A204.1 (cell line): ENCODE measurements around the gene PIK3AP1.

Experiments
- FAIRE-seq: peaks from 2 replicates; lab custom pipeline; 2012; peaks lifted over from hg19 to GRCh38; lab: Jason Lieb, UNC

Gene PIK3AP1

GRCh38 chr10:96671211-96671890 is 49.0 kb downstream of the PIK3AP1 start:
- no peak for FAIRE-seq

DNA sequence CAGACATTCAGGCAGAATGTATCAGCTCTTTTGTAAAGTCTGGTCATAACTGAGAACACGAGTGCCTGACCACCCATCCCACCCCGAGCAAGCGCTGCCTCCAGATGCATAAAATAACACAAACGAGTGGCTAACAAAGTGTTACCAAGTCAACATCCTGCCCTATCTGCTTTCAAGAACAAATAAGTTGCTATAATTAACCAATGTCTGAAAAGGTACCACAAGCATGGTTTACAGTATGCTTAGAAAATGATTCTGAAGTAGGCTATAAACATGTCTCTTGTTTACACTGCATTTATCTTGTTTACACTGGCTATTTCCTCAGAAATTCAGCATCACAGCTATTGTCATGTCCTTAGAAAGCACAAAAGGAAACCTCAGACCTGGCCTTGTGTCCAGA is 49.5 kb downstream of the PIK3AP1 start:
- no peak for FAIRE-seq

- no peak for FAIRE-seq
These were observed 52.9 kb downstream of the PIK3AP1 start for GRCh38 chr10:96667401-96667800.

DNA sequence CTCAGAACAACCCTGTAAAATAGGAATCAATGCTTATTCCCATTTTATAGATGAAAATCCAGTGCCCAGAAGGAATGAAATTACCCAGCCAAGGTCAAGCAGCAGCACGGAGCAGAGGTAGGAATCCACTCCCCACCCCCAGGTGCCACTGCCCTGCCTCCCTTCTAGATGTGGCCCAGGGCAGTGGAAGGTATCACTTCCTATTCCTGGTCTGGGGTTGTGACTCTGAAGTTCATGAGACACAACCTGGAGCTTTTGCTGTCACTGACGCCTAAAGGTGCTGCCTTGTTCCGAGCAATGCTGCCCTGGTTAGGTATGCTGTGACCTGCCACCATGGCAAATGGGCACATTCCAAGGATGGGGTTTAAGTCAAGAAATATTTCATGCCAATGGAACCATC is 53.6 kb downstream of the PIK3AP1 start:
- FAIRE-seq, result no peak

- FAIRE-seq, result no peak
These were observed 55.0 kb downstream of the PIK3AP1 start for GRCh38 chr10:96665306-96665705.

DNA sequence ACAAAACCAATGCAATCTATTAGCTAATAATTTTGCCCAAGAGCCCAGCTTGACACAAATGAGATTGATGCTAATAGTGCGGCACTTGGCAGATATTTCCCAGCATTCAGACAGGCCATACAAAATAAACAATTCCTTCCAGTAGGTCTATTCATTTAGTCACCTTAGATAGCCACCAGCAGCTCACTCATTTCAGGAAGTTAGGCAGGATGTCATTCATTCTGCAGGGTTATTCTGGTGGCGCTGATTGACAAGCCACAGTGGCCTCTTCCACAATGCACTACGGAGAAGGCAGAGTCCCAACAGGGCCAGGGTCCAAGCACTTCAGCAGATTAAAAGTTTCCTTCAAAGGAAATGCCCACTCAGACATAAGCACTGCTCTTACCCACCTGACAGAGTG is 55.8 kb downstream of the PIK3AP1 start:
- no peak for FAIRE-seq

GRCh38 chr10:96663797-96664196 is 56.5 kb downstream of the PIK3AP1 start:
- no peak for FAIRE-seq

- peak; percentile 71 for FAIRE-seq
These were observed 58.7 kb downstream of the PIK3AP1 start for GRCh38 chr10:96661632-96662031.

DNA sequence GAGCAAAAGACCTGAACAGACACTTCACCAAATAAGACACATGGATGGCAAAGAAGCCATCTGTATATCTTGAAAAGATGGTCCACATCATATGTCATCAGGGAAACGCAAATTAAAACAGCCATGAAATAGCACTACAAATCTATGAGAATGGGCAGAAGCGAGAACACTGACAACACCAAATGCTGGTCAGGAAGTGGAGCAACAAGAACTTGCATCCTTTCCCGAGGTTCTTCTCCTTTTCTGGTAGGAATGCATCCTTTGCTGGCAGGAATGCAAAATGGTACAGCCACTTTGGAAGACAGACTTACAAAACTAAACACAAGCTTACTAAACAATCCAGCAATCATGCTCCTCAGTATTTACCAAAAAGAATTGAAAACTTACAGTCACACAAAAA is 60.0 kb downstream of the PIK3AP1 start:
- FAIRE-seq, result no peak

DNA sequence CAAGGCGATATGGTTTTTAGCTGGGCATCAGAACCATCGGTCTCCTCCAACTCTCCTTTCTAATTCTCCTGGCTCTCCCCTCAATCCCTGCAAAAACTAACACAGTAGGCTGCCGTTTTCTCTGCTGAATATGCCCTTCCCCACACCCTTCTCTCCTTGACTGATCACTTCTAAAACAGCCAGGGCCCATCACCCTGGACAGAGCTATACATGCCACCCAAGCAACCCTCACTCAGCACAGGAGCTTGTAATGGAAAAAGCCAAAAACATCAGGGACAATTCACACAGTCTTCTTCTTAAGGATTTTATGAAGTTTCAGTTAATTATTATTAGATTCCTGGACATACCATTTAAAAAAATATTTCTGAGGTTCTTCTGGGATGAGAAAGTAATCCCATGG is 61.5 kb downstream of the PIK3AP1 start:
- FAIRE-seq, result no peak

GRCh38 chr10:96657385-96657784 is 62.9 kb downstream of the PIK3AP1 start:
- no peak for FAIRE-seq

- no peak for FAIRE-seq
These were observed 63.5 kb downstream of the PIK3AP1 start for GRCh38 chr10:96656839-96657238.

DNA sequence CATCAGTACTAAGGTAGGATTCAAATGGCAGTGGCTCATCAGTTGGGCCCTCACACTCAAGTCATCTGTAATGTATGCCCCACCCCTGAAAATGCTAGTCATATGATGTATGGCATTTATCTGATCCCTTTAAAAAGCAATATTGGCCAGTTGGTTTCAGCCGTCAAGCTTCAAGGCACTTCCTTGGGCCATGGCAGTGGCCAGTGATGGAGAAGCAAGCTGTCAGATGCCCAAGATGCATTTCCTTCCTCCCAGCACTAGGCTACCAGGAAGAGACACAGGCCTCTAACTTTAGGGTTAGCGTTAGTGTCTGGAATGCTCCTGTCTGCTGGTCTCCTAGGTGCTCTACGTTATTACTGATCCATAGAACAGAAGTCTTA is 64.1 kb downstream of the PIK3AP1 start:
- FAIRE-seq, result no peak

DNA sequence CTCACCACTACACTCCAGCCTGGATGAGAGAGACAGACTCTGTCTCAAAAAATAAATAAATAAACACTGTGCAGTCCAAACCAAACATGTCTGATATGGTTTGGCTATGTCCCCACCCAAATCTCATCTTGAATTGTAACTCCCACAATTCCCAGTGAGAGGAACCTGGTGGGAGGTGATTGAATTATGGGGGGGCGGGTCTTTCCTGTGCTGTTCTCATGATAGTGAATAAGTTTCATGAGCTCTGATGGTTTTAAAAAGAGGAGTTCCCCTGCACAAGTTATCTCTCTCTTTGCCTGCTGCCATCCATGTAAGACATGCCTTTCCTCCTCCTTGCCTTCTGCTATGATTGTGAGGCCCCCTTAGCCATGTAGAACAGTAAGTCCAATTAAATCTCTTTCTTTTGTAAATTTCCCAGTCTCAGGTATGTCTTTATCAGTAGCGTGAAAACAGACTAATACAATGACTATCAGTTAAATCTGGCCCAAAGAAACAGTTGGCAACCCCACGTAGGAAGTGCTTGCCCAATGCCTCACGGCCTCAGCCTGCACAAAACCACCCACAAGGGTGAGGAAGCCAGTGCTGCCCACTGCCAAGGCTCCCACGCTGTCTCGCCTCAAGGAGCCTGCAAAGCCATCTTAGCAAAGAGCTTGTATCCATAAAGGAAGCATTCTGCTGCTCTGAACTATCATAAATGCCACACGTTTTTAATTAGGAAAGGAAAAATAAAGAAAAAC is 64.7 kb downstream of the PIK3AP1 start:
- no peak for FAIRE-seq

DNA sequence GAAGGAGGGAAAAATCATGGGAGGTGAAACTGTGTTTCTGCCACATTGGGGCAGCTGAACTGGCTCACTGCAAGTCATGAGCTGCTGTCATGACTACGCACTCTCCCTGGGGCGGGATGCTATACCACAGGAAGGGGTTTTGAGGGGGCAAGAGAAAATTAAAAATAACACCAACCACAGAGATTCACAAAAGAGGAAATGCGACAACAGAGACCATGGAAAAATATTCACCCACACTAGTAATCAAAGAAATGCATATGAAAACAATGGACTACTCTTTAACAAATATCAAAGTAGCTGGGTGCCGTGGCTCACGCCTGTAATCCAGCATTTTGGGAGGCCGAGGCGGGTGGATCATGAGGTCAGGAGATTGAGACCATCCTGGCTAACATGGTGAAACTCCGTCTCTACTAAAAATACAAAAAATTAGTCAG is 68.3 kb downstream of the PIK3AP1 start:
- FAIRE-seq, result no peak

- no peak for FAIRE-seq
These were observed 69.4 kb downstream of the PIK3AP1 start for GRCh38 chr10:96650958-96651357.

DNA sequence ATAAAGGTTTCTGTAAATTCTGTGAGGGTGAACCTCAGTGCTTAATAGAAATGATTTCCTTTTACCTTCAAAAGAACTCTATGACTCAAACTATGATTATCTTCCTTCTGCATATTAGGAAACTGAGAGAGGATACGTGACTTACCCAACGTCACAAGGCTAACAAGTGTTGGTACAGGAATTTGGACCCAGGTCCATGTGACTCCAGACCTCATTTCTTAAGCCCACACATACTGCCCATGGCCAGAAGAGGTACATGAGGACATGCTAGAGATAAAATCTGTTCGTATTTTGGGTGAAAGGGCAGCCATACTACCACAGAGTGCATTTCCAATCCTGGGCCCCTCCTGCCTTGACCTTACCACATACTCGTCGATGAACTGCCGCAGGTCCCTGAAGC is 72.0 kb downstream of the PIK3AP1 start:
- no peak for FAIRE-seq

GRCh38 chr10:96647466-96647865 is 72.8 kb downstream of the PIK3AP1 start:
- no peak for FAIRE-seq

DNA sequence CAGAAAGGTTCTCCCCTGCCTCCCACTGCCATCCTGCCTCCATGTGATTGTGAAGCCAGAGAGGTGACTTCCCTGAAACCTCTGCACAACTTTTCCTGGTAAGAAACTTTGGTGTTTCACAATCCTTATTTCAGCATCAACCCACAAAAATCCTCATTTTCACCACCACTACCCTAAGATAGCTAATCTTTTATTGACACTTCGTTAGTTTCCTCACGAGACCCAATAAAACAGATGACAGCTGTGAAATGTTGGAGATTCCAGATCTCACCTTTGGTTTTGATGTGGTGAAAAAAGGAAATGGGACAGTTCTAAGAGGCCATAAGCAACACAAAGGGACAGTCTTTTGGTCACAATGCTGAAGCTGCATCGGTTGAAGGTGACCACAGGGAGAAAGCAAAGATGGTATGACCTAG is 73.6 kb downstream of the PIK3AP1 start:
- FAIRE-seq, result no peak

DNA sequence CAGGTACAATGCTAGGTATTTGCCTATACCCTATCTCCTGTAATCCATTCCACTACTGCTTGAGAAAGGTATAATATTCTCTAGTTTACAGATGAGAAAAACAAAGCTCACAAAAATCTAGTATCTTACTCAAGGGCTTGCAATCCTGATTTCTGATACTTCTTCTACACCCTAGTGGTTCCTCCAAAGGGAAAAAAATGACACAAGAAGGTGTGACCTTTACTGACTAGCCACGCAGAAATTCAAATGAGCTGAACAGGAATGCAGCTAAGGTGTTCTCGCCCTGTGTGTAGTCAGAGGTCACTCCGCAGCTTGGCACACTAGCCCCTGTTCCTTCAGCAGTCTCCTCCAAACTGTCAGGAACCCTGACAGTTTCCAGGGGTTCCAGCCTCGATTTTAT is 74.0 kb downstream of the PIK3AP1 start:
- FAIRE-seq, result no peak

DNA sequence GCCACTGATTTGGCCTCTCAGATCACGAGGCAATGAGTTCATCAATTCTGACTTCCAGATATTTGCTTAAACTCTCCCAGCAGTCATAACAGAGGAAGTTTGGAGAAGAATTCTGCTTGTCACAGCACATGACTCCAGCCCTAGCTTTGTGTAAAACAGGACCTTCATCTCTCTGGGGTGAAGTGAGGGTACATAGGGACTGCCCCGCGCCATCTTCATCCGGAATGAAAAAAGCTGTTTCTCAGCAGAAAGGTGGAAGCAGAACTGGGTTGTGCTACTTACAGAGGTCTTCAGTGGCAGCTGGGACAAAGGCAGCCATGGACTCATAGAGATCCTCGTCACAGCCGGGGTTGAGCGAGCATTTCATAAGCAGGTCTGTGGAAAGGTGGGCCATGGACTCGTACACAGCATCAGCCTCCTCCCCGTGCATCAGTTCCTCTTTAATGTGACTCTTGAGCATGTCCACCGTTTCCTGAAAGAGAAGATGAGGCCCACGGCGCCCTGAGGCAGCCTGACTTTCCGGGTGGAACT is 75.1 kb downstream of the PIK3AP1 start:
- FAIRE-seq, result no peak

DNA sequence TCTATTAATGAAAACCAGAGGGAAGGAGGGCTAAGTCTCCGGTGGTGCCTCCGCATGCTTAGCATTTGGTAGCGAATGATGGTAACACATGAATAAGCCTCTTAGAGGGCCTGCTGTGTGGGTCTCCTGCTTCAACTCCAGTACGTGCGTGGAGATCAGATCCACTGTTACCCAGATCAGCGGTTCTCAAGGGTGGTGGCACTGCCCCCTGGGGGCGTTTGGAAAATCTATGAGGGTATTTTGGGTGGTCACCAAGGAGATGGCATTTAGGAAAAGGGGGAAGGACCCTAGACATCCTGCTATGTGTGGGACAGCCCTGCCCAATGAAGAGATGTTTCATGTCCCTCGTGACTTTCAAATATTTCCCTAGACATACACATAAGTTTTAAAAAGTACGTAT is 76.4 kb downstream of the PIK3AP1 start:
- no peak for FAIRE-seq

GRCh38 chr10:96642973-96643372 is 77.3 kb downstream of the PIK3AP1 start:
- FAIRE-seq, result no peak

GRCh38 chr10:96642530-96642929 is 77.8 kb downstream of the PIK3AP1 start:
- FAIRE-seq, result no peak
